WTC11 (cell line): ENCODE data around the gene NKAPL.

Experiments used
- ATF2 ChIP-seq: sonication (generic); formaldehyde crosslinking; IDR thresholded peaks from 2 replicates; pipeline ENCODE4 v1.8.1; 2022; ENCODE audit warnings: low read depth, missing genetic modification reagents, borderline replicate concordance
- ELF4 ChIP-seq: sonication (generic); formaldehyde crosslinking; IDR thresholded peaks from 2 replicates; pipeline ENCODE4 v1.8.1; 2022; ENCODE audit warnings: low read depth, mild to moderate bottlenecking, moderate library complexity, missing genetic modification reagents
- HMGXB4 ChIP-seq: sonication (generic); formaldehyde crosslinking; IDR thresholded peaks from 2 replicates; pipeline ENCODE4 v1.8.1; 2023; ENCODE audit warnings: mild to moderate bottlenecking, moderate library complexity, missing genetic modification reagents
- JAZF1 ChIP-seq: fragments of 250-450 bp; sonication (Bioruptor Pico); IDR thresholded peaks from 2 replicates; pipeline ENCODE4 v1.9.0; 2021; ENCODE audit warnings: moderate library complexity, mild to moderate bottlenecking, inconsistent platforms
- JUN ChIP-seq: sonication (generic); formaldehyde crosslinking; IDR thresholded peaks from 2 replicates; pipeline ENCODE4 v1.8.0; 2023; ENCODE audit warnings: mild to moderate bottlenecking, missing genetic modification reagents
- MXD4 ChIP-seq: fragments of 250-450 bp; sonication (Bioruptor Pico); IDR thresholded peaks from 2 replicates; pipeline ENCODE4 v1.8.0; 2021; ENCODE audit warnings: mild to moderate bottlenecking, moderate library complexity, borderline replicate concordance
- NR2C2 ChIP-seq: sonication (generic); formaldehyde crosslinking; IDR thresholded peaks from 2 replicates; pipeline ENCODE4 v1.8.0; 2022; ENCODE audit warnings: mild to moderate bottlenecking, missing genetic modification reagents
- ZNF423 ChIP-seq: fragments of 250-450 bp; sonication (Bioruptor Pico); IDR thresholded peaks from 2 replicates; pipeline ENCODE4 v2.1.2; 2022; ENCODE audit warnings: mild to moderate bottlenecking, moderate library complexity
- ZNF671 ChIP-seq: fragments of 250-450 bp; sonication (Bioruptor Pico); IDR thresholded peaks from 2 replicates; pipeline ENCODE4 v1.8.0; 2021; ENCODE audit warnings: mild to moderate bottlenecking
- TF ChIP-seq, protein P1 (sequence below): sonication (generic); formaldehyde crosslinking; IDR thresholded peaks from 2 replicates; pipeline ENCODE4 v1.8.1; 2022; ENCODE audit warnings: low read depth, mild to moderate bottlenecking, moderate library complexity, missing genetic modification reagents, borderline replicate concordance
- TF ChIP-seq, protein P2 (sequence below): sonication (generic); formaldehyde crosslinking; IDR thresholded peaks from 2 replicates; pipeline ENCODE4 v1.8.1; 2023; ENCODE audit warnings: mild to moderate bottlenecking, missing genetic modification reagents, moderate library complexity
- TF ChIP-seq, protein P3 (sequence below): fragments of 200-600 bp; IDR thresholded peaks from 2 replicates; pipeline ENCODE4 v1.8.0; 2022; ENCODE audit warnings: antibody characterized with exemption
- TF ChIP-seq, protein P4 (sequence below): sonication (generic); formaldehyde crosslinking; IDR thresholded peaks from 2 replicates; pipeline ENCODE4 v1.8.0; 2022; ENCODE audit warnings: mild to moderate bottlenecking, missing genetic modification reagents
- TF ChIP-seq, protein P5 (sequence below): sonication (generic); formaldehyde crosslinking; conservative IDR thresholded peaks from 2 replicates; pipeline ENCODE4 v1.8.1; 2022; ENCODE audit warnings: mild to moderate bottlenecking, missing genetic modification reagents

DNA sequence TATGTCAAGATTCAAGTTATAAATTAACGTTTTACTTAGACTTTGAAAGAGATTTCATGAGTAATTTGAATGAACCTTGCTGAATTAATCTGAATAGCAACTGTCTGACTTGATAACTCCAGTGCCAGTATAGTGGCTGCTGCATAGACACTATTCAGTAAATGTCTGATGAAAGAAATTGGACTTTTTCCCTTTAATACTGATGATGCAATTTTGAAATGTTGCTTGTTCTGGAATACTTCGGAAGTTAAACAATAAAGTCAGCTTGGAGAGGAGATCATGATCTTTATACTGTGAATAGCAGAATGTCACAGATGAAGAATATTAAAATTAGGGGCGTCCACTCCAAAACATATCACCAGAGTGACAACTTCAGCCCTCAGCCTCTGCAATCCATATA lies 18.6 kb downstream of the NKAPL start:
- TF ChIP-seq, protein P1, sequence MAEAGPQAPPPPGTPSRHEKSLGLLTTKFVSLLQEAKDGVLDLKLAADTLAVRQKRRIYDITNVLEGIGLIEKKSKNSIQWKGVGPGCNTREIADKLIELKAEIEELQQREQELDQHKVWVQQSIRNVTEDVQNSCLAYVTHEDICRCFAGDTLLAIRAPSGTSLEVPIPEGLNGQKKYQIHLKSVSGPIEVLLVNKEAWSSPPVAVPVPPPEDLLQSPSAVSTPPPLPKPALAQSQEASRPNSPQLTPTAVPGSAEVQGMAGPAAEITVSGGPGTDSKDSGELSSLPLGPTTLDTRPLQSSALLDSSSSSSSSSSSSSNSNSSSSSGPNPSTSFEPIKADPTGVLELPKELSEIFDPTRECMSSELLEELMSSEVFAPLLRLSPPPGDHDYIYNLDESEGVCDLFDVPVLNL (CRISPR knock-in tag), result no peak
- TF ChIP-seq, protein P2, sequence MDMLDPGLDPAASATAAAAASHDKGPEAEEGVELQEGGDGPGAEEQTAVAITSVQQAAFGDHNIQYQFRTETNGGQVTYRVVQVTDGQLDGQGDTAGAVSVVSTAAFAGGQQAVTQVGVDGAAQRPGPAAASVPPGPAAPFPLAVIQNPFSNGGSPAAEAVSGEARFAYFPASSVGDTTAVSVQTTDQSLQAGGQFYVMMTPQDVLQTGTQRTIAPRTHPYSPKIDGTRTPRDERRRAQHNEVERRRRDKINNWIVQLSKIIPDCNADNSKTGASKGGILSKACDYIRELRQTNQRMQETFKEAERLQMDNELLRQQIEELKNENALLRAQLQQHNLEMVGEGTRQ, result no peak
- TF ChIP-seq, protein P3, sequence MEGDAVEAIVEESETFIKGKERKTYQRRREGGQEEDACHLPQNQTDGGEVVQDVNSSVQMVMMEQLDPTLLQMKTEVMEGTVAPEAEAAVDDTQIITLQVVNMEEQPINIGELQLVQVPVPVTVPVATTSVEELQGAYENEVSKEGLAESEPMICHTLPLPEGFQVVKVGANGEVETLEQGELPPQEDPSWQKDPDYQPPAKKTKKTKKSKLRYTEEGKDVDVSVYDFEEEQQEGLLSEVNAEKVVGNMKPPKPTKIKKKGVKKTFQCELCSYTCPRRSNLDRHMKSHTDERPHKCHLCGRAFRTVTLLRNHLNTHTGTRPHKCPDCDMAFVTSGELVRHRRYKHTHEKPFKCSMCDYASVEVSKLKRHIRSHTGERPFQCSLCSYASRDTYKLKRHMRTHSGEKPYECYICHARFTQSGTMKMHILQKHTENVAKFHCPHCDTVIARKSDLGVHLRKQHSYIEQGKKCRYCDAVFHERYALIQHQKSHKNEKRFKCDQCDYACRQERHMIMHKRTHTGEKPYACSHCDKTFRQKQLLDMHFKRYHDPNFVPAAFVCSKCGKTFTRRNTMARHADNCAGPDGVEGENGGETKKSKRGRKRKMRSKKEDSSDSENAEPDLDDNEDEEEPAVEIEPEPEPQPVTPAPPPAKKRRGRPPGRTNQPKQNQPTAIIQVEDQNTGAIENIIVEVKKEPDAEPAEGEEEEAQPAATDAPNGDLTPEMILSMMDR, result no peak
- no peak for TF ChIP-seq NR2C2 (CRISPR knock-in tag)
- no peak for TF ChIP-seq ATF2 (CRISPR knock-in tag)
- TF ChIP-seq JAZF1 (CRISPR knock-in tag), result no peak
- TF ChIP-seq ZNF671, result no peak
- no peak for TF ChIP-seq MXD4 (CRISPR knock-in tag)
- TF ChIP-seq HMGXB4 (CRISPR knock-in tag), result no peak
- TF ChIP-seq ZNF423, result no peak
- no peak for TF ChIP-seq JUN (CRISPR knock-in tag)
- TF ChIP-seq, protein P4, sequence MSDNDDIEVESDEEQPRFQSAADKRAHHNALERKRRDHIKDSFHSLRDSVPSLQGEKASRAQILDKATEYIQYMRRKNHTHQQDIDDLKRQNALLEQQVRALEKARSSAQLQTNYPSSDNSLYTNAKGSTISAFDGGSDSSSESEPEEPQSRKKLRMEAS (CRISPR knock-in tag), result no peak
- TF ChIP-seq ELF4 (CRISPR knock-in tag), result no peak
- TF ChIP-seq, protein P5, sequence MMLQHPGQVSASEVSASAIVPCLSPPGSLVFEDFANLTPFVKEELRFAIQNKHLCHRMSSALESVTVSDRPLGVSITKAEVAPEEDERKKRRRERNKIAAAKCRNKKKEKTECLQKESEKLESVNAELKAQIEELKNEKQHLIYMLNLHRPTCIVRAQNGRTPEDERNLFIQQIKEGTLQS (CRISPR knock-in tag), result no peak
